NCI-H1417 (cell line): ENCODE measurements around the gene VAT1.
"Not testable (repeated sequence)": the region's sequence is repeated elsewhere in the genome, so short reads cannot be mapped to it uniquely, and the experiment has no call there.

Source experiments
- DNase-seq, 3 experiments: peaks; one replicate each; lab custom pipeline; 2025; lab: John Stamatoyannopoulos, UW

Gene VAT1

DNA sequence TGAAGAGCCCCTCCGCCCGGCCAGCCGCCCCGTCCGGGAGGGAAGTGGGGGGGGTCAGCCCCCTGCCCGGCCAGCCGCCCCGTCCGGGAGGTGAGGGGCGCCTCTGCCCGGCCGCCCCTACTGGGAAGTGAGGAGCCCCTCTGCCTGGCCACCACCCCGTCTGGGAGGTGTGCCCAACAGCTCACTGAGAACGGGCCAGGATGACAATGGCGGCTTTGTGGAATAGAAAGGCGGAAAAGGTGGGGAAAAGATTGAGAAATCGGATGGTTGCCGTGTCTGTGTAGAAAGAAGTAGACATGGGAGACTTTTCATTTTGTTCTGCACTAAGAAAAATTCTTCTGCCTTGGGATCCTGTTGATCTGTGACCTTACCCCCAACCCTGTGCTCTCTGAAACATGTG is 48.9 kb downstream of the VAT1 start:
- DNase-seq: not testable (repeated sequence)

- no peak for DNase-seq
These were observed 50.6 kb downstream of the VAT1 start for GRCh38 chr17:42971589-42971988.

DNA sequence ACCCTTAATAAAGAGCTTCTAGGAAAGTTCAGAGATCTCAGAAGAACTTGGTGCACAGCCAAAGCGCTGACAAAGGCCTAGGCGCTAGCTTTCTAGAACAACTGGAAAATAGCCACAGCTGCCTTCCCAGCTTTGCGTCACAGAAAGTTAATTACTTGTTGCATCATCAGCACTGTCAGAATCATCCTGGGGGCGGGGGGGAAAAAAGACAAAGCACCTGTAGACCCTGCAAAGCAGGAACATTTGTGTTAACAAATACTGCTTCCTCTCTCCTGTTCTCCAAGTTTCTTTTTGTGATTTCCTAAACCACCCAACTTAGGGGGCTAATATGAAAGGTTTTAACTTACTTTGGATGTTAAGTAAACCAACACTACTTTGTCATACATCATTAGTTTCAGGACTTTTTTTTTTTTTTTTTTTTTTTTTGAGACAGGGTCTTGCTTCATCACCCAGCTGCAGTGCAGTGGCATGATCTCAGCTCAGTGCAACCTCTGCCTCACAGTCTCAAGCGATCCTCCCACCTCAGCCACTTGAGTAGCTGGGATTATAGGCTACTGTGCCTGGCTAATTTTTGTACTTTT is 53.1 kb downstream of the VAT1 start:
- peak in 1 of 3 experiments; percentile 18 for DNase-seq

GRCh38 chr17:42967925-42968324 is 54.3 kb downstream of the VAT1 start:
- no peak for DNase-seq
